CD14-positive monocyte (primary cell): Measurements from ENCODE around the gene ACTL10. TPM values are rescaled to one million over a fixed set of nuclear protein-coding genes. Genes with fewer than 3 reads are reported as not detected.
A peak's percentile ranks its signal among the peaks of the same experiment; 100 is the strongest.

Experiments
- DNase-seq, 3 donors: peaks; one replicate each; pipeline ENCODE4 v3.0.0-alpha.2; 2011 to 2022
- H2AFZ ChIP-seq: 2 replicates; pipeline ENCODE4 v1.6.0; 2012; ENCODE audit warnings: mild to moderate bottlenecking, low read depth, low read length, inconsistent platforms; ENCODE audit not compliant: insufficient read depth, poor library complexity, severe bottlenecking
- H3K27ac ChIP-seq, 2 donors: 1 replicate in 1 of 2; 2 replicates in 1 of 2; pipeline ENCODE4 v1.5.1; 2012 to 2013; ENCODE audit warnings: low read length in 2 of 2, control low read depth in 1 of 2, inconsistent platforms in 1 of 2, low read depth in 1 of 2, mild to moderate bottlenecking in 1 of 2
- H3K27me3 ChIP-seq, 2 donors: one replicate each; pipeline versions ENCODE4 v1.6.0 to v1.6.1; 2011 to 2013; ENCODE audit warnings: low read length in 2 of 2; ENCODE audit not compliant: control insufficient read depth in 2 of 2, insufficient read depth in 2 of 2
- H3K36me3 ChIP-seq, 2 donors: replicated peaks in 1 of 2; 1 replicate in 1 of 2; 2 replicates in 1 of 2; pipeline versions ENCODE4 v1.5.1 to v1.6.1; 2012 to 2013; ENCODE audit warnings: low read length in 2 of 2, control low read depth in 1 of 2, inconsistent platforms in 1 of 2, mild to moderate bottlenecking in 1 of 2; ENCODE audit not compliant: insufficient read depth in 2 of 2, control insufficient read depth in 1 of 2
- H3K4me1 ChIP-seq, 2 donors: 1 replicate in 1 of 2; 2 replicates in 1 of 2; pipeline versions ENCODE4 v1.5.1 to v1.6.1; 2012 to 2013; ENCODE audit warnings: low read length in 2 of 2, control low read depth in 1 of 2, inconsistent platforms in 1 of 2, mild to moderate bottlenecking in 1 of 2, moderate library complexity in 1 of 2; ENCODE audit not compliant: insufficient read depth in 2 of 2, control insufficient read depth in 1 of 2
- H3K4me2 ChIP-seq: replicated peaks from 2 replicates; pipeline ENCODE3; 2012; ENCODE audit warnings: low read length, moderate library complexity, mild to moderate bottlenecking; ENCODE audit not compliant: poor library complexity, severe bottlenecking; ENCODE audit errors: extremely low read depth
- H3K4me3 ChIP-seq, 3 experiments: fragments of 200-600 bp in 1 of 3; sonication (generic) in 1 of 3; replicated peaks in 1 of 3; 1 replicate in 2 of 3; 2 replicates in 1 of 3; pipeline ENCODE4 v1.5.1; 2011 to 2013; ENCODE audit warnings: low read length in 3 of 3, mild to moderate bottlenecking in 3 of 3, control low read depth in 2 of 3, low read depth in 2 of 3, inconsistent platforms in 1 of 3, moderate library complexity in 1 of 3
- H3K79me2 ChIP-seq: 2 replicates; pipeline ENCODE4 v1.6.0; 2012; ENCODE audit warnings: mild to moderate bottlenecking, control low read depth, inconsistent platforms, low read length, moderate library complexity; ENCODE audit not compliant: insufficient read depth
- H3K9ac ChIP-seq: 2 replicates; pipeline ENCODE4 v1.6.0; 2017; ENCODE audit warnings: low read length, mild to moderate bottlenecking; ENCODE audit not compliant: insufficient read depth, poor library complexity, severe bottlenecking
- H3K9me3 ChIP-seq, 2 donors: replicated peaks in 1 of 2; 1 replicate in 1 of 2; 2 replicates in 1 of 2; pipeline versions ENCODE4 v1.5.1 to v1.6.1; 2012 to 2013; ENCODE audit warnings: low read length in 2 of 2, control low read depth in 1 of 2; ENCODE audit not compliant: control insufficient read depth in 1 of 2, insufficient read depth in 1 of 2
- H4K20me1 ChIP-seq: 2 replicates; pipeline ENCODE4 v1.6.0; 2012; ENCODE audit warnings: mild to moderate bottlenecking, low read length, control low read depth, moderate library complexity; ENCODE audit not compliant: insufficient read depth
- H3K27ac Mint-ChIP-seq, 7 donors: one replicate each; pipeline ENCODE4 v1.8.0; 2020; ENCODE audit warnings: mild to moderate bottlenecking in 7 of 7, mixed read lengths in 7 of 7, moderate library complexity in 6 of 7, inconsistent platforms in 2 of 7
- H3K27me3 Mint-ChIP-seq, 3 donors: one replicate each; pipeline ENCODE4 v1.8.0; 2021 to 2022; ENCODE audit warnings: low read depth in 3 of 3, mild to moderate bottlenecking in 3 of 3, mixed read lengths in 3 of 3, moderate library complexity in 3 of 3, inconsistent platforms in 1 of 3
- H3K36me3 Mint-ChIP-seq, 2 donors: one replicate each; pipeline ENCODE4 v1.8.0; 2020; ENCODE audit warnings: mixed read lengths in 2 of 2, inconsistent platforms in 1 of 2, mild to moderate bottlenecking in 1 of 2
- H3K4me1 Mint-ChIP-seq: one replicate; pipeline ENCODE4 v1.8.0; 2020; ENCODE audit warnings: mild to moderate bottlenecking, mixed read lengths
- H3K4me3 Mint-ChIP-seq, 2 donors: one replicate each; pipeline ENCODE4 v1.8.0; 2020; ENCODE audit warnings: mild to moderate bottlenecking in 2 of 2, mixed read lengths in 2 of 2, moderate library complexity in 1 of 2
- H3K9me3 Mint-ChIP-seq, 7 donors: one replicate each; pipeline ENCODE4 v1.8.0; 2020 to 2022; ENCODE audit warnings: mixed read lengths in 7 of 7, mild to moderate bottlenecking in 6 of 7, moderate library complexity in 6 of 7, inconsistent platforms in 2 of 7
- whole genome bisulfite sequencing: methylation state at CpG from one replicate; pipeline ENCODE4 v1.1.5; 2013; ENCODE audit warnings: missing lambda C conversion rate; ENCODE audit not compliant: insufficient coverage; 5-methylcytosine and 5-hydroxymethylcytosine counted together
- intact Hi-C, 2 donors: fragments of 100-400 bp; cut with micrococcal nuclease; formaldehyde crosslinking; loops; one replicate each; pipeline versions ENCODE4 v1.15.0 to v1.15.1; 2023
- polyA plus RNA-seq, 3 donors: library from polyadenylated mRNA; depleted of rRNA in 1 of 3; unstranded in 2 of 3; stranded (reverse) in 1 of 3; fragments of 300-500 nt in 2 of 3; fragments of >200 nt in 1 of 3; fragmentation: Illumina TruSeq in 2 of 3; gene quantifications; 1 replicate in 2 of 3; 2 replicates in 1 of 3; pipeline ENCODE4 v1.2.3, GENCODE V29; 2012 to 2021
- TF ChIP-seq, protein P1 (sequence below): fragments of 200-600 bp; IDR thresholded peaks from one replicate; pipeline ENCODE4 v1.8.0; 2022; ENCODE audit warnings: antibody characterized with exemption, mild to moderate bottlenecking

Gene ACTL10
- polyA plus RNA-seq, 3 donors = 0.31 to 1.2 (median 1.1) TPM

DNA sequence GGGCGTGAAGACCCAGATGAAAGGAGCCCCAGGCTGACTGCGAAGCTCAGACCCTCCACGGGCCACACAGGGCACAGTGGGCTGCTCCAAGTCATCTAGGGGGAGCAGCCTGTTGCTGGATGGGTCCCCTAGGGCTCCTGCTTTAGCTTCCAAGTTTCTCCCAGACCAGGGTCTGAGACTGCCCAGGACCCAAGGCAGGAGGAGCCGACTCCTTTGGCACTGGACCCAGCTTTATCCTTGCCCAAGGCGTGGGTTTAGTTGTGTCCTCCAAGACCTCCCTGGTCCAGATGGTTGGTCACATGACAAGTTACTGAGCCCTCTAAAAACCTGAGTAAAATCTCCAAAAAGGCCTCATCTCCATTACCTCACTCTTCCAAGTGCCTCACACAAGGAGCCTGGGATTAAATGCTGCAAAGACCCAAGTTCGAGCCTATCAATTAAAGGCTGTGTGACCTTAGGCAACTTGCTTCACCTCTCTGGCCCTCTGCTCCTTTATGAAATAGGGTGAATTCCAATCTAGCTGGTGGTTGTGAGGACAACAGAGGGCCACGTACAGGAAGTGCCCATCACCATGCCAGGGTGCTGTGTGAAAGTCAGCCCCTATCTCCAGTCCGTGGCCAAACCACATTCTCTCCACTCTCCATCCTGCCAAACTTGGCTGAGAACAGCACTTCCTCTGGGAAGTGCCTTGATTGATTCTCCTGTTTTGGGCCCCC, 5.0 kb downstream of the ACTL10 start:
- Histone ChIP-seq H3K4me2 (no peak overlapping the region), H2AFZ (no peak overlapping the region), H3K79me2 (no peaks in the 10 kb centered on the region), H4K20me1 (peaks cover 9% of the 10 kb centered on the region), H3K4me1 (peaks cover 25 to 39% of the 10 kb centered on the region in 2 donors), H3K4me3 (no peak overlapping the region), H3K9me3 (no peaks in the 10 kb centered on the region), H3K27me3 (no peaks in the 10 kb centered on the region), H3K27ac (no peak overlapping the region), H3K9ac (no peak overlapping the region), H3K36me3 (no peaks in the 10 kb centered on the region)
- WGBS = 96% methylated on average over 5 of the region's 8 CpGs
- peaks cover 2 to 8% (median 3%) of the 10 kb centered on the region in 3 donors for H3K27me3 Mint-ChIP-seq
- peak overlapping the region in 1 of 7 donors; percentile 47 for H3K27ac Mint-ChIP-seq
- no peak for DNase-seq
- no peaks in the 10 kb centered on the region for H3K9me3 Mint-ChIP-seq
- H3K4me1 Mint-ChIP-seq = peaks cover 27% of the 10 kb centered on the region
- no peak overlapping the region for H3K4me3 Mint-ChIP-seq
- peaks cover 2 to 17% of the 10 kb centered on the region in 2 donors for H3K36me3 Mint-ChIP-seq
- TF ChIP-seq, protein P1, sequence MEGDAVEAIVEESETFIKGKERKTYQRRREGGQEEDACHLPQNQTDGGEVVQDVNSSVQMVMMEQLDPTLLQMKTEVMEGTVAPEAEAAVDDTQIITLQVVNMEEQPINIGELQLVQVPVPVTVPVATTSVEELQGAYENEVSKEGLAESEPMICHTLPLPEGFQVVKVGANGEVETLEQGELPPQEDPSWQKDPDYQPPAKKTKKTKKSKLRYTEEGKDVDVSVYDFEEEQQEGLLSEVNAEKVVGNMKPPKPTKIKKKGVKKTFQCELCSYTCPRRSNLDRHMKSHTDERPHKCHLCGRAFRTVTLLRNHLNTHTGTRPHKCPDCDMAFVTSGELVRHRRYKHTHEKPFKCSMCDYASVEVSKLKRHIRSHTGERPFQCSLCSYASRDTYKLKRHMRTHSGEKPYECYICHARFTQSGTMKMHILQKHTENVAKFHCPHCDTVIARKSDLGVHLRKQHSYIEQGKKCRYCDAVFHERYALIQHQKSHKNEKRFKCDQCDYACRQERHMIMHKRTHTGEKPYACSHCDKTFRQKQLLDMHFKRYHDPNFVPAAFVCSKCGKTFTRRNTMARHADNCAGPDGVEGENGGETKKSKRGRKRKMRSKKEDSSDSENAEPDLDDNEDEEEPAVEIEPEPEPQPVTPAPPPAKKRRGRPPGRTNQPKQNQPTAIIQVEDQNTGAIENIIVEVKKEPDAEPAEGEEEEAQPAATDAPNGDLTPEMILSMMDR = no peak
- intact Hi-C loops = loop anchor here in 1 of 2 donors (5.0 kb wide), 1 partner anchor 229 kb away; the partner anchor contains the start of gene SNTA1

DNA sequence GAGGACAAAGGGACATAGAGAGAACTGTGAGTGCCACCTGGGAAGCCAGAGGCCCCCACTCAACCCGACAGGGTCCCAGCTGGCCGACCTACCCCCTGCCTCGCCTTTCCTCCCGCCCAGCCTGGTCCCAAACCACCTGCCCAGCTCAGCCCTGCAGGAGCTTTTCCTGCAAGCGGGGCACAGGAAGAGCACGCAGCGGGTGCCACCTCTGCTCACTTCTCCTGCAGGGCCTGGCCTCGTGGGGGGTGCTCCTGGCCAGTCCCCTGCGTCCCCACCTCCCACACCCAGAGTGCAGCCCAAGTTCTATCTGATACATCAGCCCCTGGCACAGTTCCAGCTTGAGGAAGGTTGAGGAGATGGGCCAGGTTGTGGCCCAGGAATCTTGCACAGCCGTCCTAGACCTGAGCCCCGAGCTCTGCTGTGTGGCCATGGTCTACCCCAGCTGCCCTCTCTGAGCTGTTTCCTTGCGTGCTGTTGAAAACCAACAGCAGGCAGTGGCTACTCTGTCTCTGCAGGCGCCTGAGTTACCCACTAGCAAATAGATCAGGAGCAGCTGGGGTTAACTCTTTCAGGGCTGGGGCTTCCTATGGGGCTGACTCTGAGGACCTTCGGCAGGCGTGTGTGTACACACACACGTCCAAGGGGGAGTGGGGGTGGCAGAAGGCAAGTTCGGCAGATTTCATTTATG, 5.8 kb downstream of the ACTL10 start:
- no peak overlapping the region for H3K4me3 Mint-ChIP-seq
- no peaks in the 10 kb centered on the region for H3K36me3 ChIP-seq
- no peaks in the 10 kb centered on the region for H3K9me3 Mint-ChIP-seq
- H3K27ac ChIP-seq = no peak overlapping the region
- no peaks in the 10 kb centered on the region for H3K79me2 ChIP-seq
- H3K4me2 ChIP-seq = no peak overlapping the region
- DNase-seq = no peak
- H3K27me3 Mint-ChIP-seq = peaks cover 2 to 8% (median 3%) of the 10 kb centered on the region in 3 donors
- H3K4me1 Mint-ChIP-seq = peaks cover 24% of the 10 kb centered on the region
- no peaks in the 10 kb centered on the region for H3K9me3 ChIP-seq
- H3K4me3 ChIP-seq = no peak overlapping the region
- intact Hi-C loops = loop anchor here in 1 of 2 donors (5.0 kb wide), 1 partner anchor 230 kb away; the partner anchor contains the start of gene SNTA1
- H2AFZ ChIP-seq = no peak overlapping the region
- H4K20me1 ChIP-seq = peaks cover 9% of the 10 kb centered on the region
- peaks cover 22 to 31% of the 10 kb centered on the region in 2 donors for H3K4me1 ChIP-seq
- no peak overlapping the region for H3K27ac Mint-ChIP-seq
- H3K9ac ChIP-seq = no peak overlapping the region
- TF ChIP-seq, protein P1 = no peak
- WGBS = 73% methylated on average over 15 of the region's 17 CpGs
- H3K27me3 ChIP-seq = no peaks in the 10 kb centered on the region
- H3K36me3 Mint-ChIP-seq = peaks cover 5 to 18% of the 10 kb centered on the region in 2 donors
